ENCODE results near the gene LAS1L.
"Not testable (repeated sequence)": the region's sequence is repeated elsewhere in the genome, so short reads cannot be mapped to it uniquely, and the experiment has no call there.

Gene LAS1L

DNA sequence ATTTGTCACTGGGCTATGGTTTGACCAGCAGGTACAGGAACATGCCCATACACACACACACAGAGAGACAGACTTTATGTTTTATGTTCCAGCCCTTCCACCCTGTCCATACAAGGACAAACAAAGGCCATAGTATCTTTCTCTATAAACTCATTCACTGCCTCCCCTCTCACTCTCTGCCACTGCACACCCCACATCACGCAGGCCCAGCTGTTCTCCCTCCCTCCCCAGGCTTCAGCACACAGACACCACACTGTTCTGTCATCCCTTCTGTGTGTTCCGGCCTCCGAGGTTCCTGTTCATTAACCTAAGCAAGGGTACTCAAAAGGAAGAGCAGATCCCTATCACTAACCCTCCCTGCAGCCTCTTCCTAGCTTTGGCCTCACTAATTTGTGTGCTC lies 17.8 kb downstream of the LAS1L start:
- no peak for DNase-seq

GRCh38 chrX:65513610-65514009 lies 21.0 kb downstream of the LAS1L start:
- no peak for DNase-seq

DNA sequence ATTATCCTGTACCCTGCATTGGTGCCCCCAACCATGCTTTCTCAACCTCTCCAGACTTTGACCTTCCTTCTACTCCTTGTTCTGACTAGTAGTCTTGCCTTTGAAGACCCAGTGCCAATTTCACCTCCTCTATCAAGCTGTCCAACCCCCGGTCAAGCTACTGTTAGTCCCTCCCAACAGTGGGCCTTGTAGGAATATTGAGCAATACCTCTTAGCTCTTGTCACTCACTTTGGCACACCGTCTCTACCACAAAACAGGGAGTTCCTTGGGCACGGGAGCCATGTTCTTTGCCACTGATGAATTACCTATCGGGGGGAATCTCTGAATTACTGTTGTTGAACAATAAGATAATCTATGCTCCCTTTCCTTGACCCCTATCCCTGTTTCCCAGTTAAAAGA lies 25.2 kb downstream of the LAS1L start:
- DNase-seq, result no peak

GRCh38 chrX:65508851-65509250 lies 25.7 kb downstream of the LAS1L start:
- DNase-seq, result no peak

GRCh38 chrX:65502618-65503017 lies 32.0 kb downstream of the LAS1L start:
- DNase-seq, result no peak

- no peak for DNase-seq
Measured at GRCh38 chrX:65493431-65493830, 41.2 kb downstream of the LAS1L start.

DNA sequence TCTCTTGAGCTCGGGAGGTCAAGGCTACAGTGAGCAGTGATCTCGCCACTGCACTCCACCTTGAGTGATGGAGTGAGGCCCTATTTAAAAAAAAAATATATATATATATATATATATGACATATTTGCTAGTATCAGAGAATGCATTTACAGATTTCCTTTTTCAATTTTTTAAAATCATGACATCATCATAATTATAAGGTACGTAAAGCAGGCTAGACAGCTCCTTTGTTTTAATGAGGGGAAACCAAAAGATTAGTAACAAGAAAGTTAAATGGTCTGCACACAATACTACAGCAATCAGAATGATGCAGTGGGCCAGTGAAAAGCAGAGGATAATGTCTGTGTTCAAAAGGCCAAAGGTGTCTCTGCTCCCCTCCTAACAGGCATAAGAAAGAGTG lies 43.0 kb downstream of the LAS1L start:
- no peak for DNase-seq

- DNase-seq, result no peak
Measured at GRCh38 chrX:65488495-65488894, 46.1 kb downstream of the LAS1L start.

DNA sequence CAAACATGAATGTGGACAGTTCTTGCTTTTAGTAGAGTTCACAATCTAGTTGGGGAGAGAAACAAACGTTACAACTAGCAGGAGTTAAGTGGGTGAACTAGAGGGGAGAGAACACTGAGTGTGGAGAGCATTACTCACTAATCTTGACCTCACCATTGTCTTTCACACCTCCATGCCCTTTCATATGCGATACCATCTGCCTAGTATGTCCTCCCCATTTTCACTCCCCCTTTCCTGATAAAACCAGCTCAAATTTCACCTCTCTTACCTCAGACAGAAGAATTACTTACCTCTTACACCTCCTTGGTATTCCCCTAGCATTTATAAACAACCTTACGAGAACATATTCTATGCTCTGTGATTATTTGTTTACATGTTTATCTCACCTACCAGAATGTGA lies 53.6 kb downstream of the LAS1L start:
- DNase-seq, result no peak

DNA sequence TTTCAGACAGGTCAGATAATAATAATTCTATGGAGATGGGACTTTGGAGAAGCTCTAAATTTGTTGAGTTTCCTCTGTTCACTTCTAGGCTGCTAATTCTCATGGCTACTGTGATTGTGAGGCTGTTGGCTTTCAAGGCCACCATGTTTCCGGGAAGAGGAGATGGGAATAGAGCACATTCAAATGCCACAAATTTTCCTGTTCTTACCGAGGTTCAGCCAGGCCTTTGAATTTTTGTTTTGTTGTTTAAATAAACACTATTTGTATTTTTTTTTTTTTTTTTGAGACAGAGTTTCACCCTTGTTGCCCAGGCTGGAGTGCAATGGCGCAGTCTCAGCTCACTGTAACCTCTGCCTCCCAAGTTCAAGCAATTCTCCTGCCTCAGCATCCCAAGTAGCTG lies 55.5 kb downstream of the LAS1L start:
- not testable (repeated sequence) for DNase-seq

- DNase-seq, result no peak
Measured at GRCh38 chrX:65476564-65476963, 58.0 kb downstream of the LAS1L start.

DNA sequence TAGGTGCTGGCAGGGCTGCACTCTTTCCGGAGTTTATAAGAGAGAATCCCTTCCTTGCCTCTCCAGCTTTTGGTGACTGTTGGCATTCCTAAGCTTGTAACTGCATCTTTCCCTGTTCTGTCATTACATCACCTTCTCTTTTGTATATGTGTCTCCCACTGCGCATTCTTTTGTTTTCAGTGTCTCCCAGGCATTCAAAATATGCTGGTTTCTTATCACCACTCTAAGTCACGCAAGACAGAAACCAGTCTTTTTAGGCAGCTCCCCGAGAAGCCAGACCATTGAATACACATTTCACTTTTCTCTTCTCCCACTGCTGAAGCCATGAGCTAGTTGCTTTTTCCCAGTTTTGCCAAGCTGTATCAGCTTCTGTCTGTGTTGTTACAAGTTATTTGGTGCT lies 71.0 kb downstream of the LAS1L start:
- DNase-seq, result no peak

Data from NCI-H1048 (cell line).